ENCODE data around the gene OR2Y1.
"Not testable (repeated sequence)": the region's sequence is repeated elsewhere in the genome, so short reads cannot be mapped to it uniquely, and the experiment has no call there.

Gene OR2Y1

GRCh38 chr5:180739958-180740357 lies at the start of gene OR2Y1:
TSS of gene OR2Y1 (minus strand) at chr5:180740058. CDS start at chr5:180740058, 0 bp downstream.
- DNase-seq (ENCODE audit: low read depth in 2 of 2) = no peak

- DNase-seq (ENCODE audit: low read depth in 2 of 2) = not testable (repeated sequence)
Observed at GRCh38 chr5:180788651-180789410, 49.0 kb upstream of the OR2Y1 start.

GRCh38 chr5:180787711-180788431 lies 48.0 kb upstream of the OR2Y1 start:
- DNase-seq (ENCODE audit: low read depth in 2 of 2) = no peak

- no peak for DNase-seq (ENCODE audit: low read depth in 2 of 2)
Observed at GRCh38 chr5:180786531-180787398, 46.9 kb upstream of the OR2Y1 start.

GRCh38 chr5:180785794-180786221 lies 46.0 kb upstream of the OR2Y1 start:
- DNase-seq (ENCODE audit: low read depth in 2 of 2) = no peak

- no peak for DNase-seq (ENCODE audit: low read depth in 2 of 2)
Observed at GRCh38 chr5:180785121-180785781, 45.4 kb upstream of the OR2Y1 start.

- DNase-seq (ENCODE audit: low read depth in 2 of 2) = peak; percentile 38 to 45
Observed at GRCh38 chr5:180784497-180785097, 44.7 kb upstream of the OR2Y1 start.

- DNase-seq (ENCODE audit: low read depth in 2 of 2) = no peak
Observed at GRCh38 chr5:180783340-180784052, 43.6 kb upstream of the OR2Y1 start.

- DNase-seq (ENCODE audit: low read depth in 2 of 2) = no peak
Observed at GRCh38 chr5:180782748-180783147, 42.9 kb upstream of the OR2Y1 start.

GRCh38 chr5:180781900-180782326 lies 42.1 kb upstream of the OR2Y1 start:
- DNase-seq (ENCODE audit: low read depth in 2 of 2) = not testable (repeated sequence)

GRCh38 chr5:180779985-180780610 lies 40.2 kb upstream of the OR2Y1 start:
- DNase-seq (ENCODE audit: low read depth in 2 of 2) = no peak

- DNase-seq (ENCODE audit: low read depth in 2 of 2) = no peak
Observed at GRCh38 chr5:180777475-180777874, 37.6 kb upstream of the OR2Y1 start.

GRCh38 chr5:180776376-180776775 lies 36.5 kb upstream of the OR2Y1 start:
- DNase-seq (ENCODE audit: low read depth in 2 of 2) = no peak

- no peak for DNase-seq (ENCODE audit: low read depth in 2 of 2)
Observed at GRCh38 chr5:180775624-180776023, 35.8 kb upstream of the OR2Y1 start.

GRCh38 chr5:180771839-180772238 lies 32.0 kb upstream of the OR2Y1 start:
- no peak for DNase-seq (ENCODE audit: low read depth in 2 of 2)

GRCh38 chr5:180769821-180770220 lies 30.0 kb upstream of the OR2Y1 start:
- DNase-seq (ENCODE audit: low read depth in 2 of 2) = no peak

GRCh38 chr5:180755601-180756000 lies 15.7 kb upstream of the OR2Y1 start:
- DNase-seq (ENCODE audit: low read depth in 2 of 2) = no peak

- DNase-seq (ENCODE audit: low read depth in 2 of 2) = no peak
Observed at GRCh38 chr5:180744253-180744652, 4.4 kb upstream of the OR2Y1 start.

- DNase-seq (ENCODE audit: low read depth in 2 of 2) = no peak
Observed at GRCh38 chr5:180742727-180743126, 2.9 kb upstream of the OR2Y1 start.

- not testable (repeated sequence) for DNase-seq (ENCODE audit: low read depth in 2 of 2)
Observed at GRCh38 chr5:180740953-180741352, 1.1 kb upstream of the OR2Y1 start.

Data from activated CD4-positive, alpha-beta T cell treated with anti-CD3 and anti-CD28 coated beads for 24 hours (primary cell).